K562 (cell line): ENCODE measurements around the gene KCNMB2. TPM values are rescaled to one million over a fixed set of nuclear protein-coding genes. Genes with fewer than 3 reads are reported as not detected.

Experiments
- ATAC-seq: fragments of 200-7000 bp; cut with Tn5 transposase; 3 replicates; pipeline ENCODE4 v1.9.1; 2020; ENCODE audit warnings: moderate library complexity
- BruUV-seq: library from RNA; stranded (reverse); fragments of 400-500 nt; replicated peaks from 2 replicates; lab custom pipeline; 2021; lab: Mats Ljungman, UMichigan
- CTCF ChIA-PET: fragments of 300-600 bp; formaldehyde crosslinking; extraction: SDS; loops from one replicate; lab custom pipeline; 2021; ENCODE audit warnings: low intra/inter-chr PET ratio; lab: Yijun Ruan, JAX
- POLR2A ChIA-PET: fragments of 300-600, 350-650 bp; sonication (Branson Sonifier 250); formaldehyde crosslinking; extraction: SDS; loops from one replicate; lab custom pipeline; 2021; ENCODE audit warnings: antibody characterized with exemption, inconsistent platforms; lab: Yijun Ruan, JAX
- DNase-seq, 4 experiments: peaks; one replicate each; pipeline versions ENCODE4 v3.0.0 to v3.0.0-alpha.2; 2011 to 2018; ENCODE audit warnings: low spot score in 3 of 4, mixed read lengths in 3 of 4; ENCODE audit errors: extremely low read depth in 1 of 4
- FAIRE-seq: peaks from 2 replicates; lab custom pipeline; 2011; peaks lifted over from hg19 to GRCh38; lab: Jason Lieb, UNC
- H2AFZ ChIP-seq: 2 replicates; pipeline ENCODE4 v1.6.0; 2011; ENCODE audit warnings: low read depth, low read length, control low read depth, inconsistent platforms
- H3K27ac ChIP-seq: fragments of 200-600 bp; 3 replicates; pipeline ENCODE4 v1.8.0; 2011; ENCODE audit warnings: low read depth, mild to moderate bottlenecking, control low read depth, inconsistent platforms, low read length, moderate library complexity, mixed read lengths; ENCODE audit errors: extremely low read depth
- H3K27me3 ChIP-seq, 2 experiments: fragments of 300-600 bp in 1 of 2; 2 replicates in 1 of 2; 3 replicates in 1 of 2; pipeline versions ENCODE4 v1.6.0 to v1.8.0; 2011; ENCODE audit warnings: inconsistent platforms in 2 of 2, low read length in 2 of 2, mild to moderate bottlenecking in 1 of 2, mixed read lengths in 1 of 2, moderate library complexity in 1 of 2; ENCODE audit not compliant: control insufficient read depth in 2 of 2, insufficient read depth in 2 of 2
- H3K36me3 ChIP-seq: fragments of 300-600 bp; 3 replicates; pipeline ENCODE4 v1.8.0; 2011; ENCODE audit warnings: mild to moderate bottlenecking, low read length, inconsistent platforms; ENCODE audit not compliant: control insufficient read depth, insufficient read depth
- H3K4me1 ChIP-seq, 2 experiments: fragments of 200-600 bp in 1 of 2; replicated peaks in 1 of 2; 2 replicates in 1 of 2; 3 replicates in 1 of 2; pipeline versions ENCODE4 v1.5.1 to v1.8.0; 2011; ENCODE audit warnings: inconsistent platforms in 2 of 2, low read length in 2 of 2, mild to moderate bottlenecking in 1 of 2, mixed read lengths in 1 of 2, moderate library complexity in 1 of 2; ENCODE audit not compliant: control insufficient read depth in 2 of 2, insufficient read depth in 2 of 2
- H3K4me2 ChIP-seq: 2 replicates; pipeline ENCODE4 v1.6.1; 2011; ENCODE audit warnings: low read length, control low read depth, inconsistent platforms, mixed read lengths; ENCODE audit not compliant: insufficient read depth
- H3K4me3 ChIP-seq: fragments of 200-600 bp; sonication (generic), shearing (Covaris generic); 2 replicates; pipeline ENCODE4 v1.5.1; 2016; ENCODE audit warnings: control low read depth, inconsistent platforms
- H3K79me2 ChIP-seq: fragments of 200-600 bp; 3 replicates; pipeline ENCODE4 v1.8.0; 2011; ENCODE audit warnings: low read length, inconsistent platforms; ENCODE audit not compliant: control insufficient read depth, insufficient read depth
- H3K9ac ChIP-seq, 2 experiments: 2 replicates each; pipeline versions ENCODE4 v1.6.0 to v1.6.1; 2011; ENCODE audit warnings: low read depth in 2 of 2, low read length in 2 of 2, control low read depth in 1 of 2, inconsistent platforms in 1 of 2, mild to moderate bottlenecking in 1 of 2, mixed read lengths in 1 of 2; ENCODE audit not compliant: insufficient read depth in 1 of 2
- H3K9me1 ChIP-seq: one replicate; pipeline ENCODE4 v1.6.0; 2011; ENCODE audit warnings: inconsistent platforms, mild to moderate bottlenecking, low read length, moderate library complexity; ENCODE audit not compliant: control insufficient read depth, insufficient read depth
- H3K9me3 ChIP-seq: replicated peaks from 2 replicates; pipeline ENCODE4 v1.5.1; 2011; ENCODE audit warnings: low read depth, low read length, inconsistent platforms; ENCODE audit not compliant: control insufficient read depth, insufficient read depth
- H4K20me1 ChIP-seq: replicated peaks from 2 replicates; pipeline ENCODE4 v1.6.1; 2011; ENCODE audit warnings: low read length, inconsistent platforms, mixed read lengths; ENCODE audit not compliant: control insufficient read depth, insufficient read depth
- CHCHD3 ChIP-seq: fragments of 250-450 bp; sonication (Bioruptor Pico); IDR thresholded peaks from 2 replicates; pipeline ENCODE4 v2.1.2; 2022; ENCODE audit warnings: mild to moderate bottlenecking
- COPS2 ChIP-seq: fragments of 450-650 bp; conservative IDR thresholded peaks from 2 replicates; pipeline ENCODE4 v1.6.1; 2016; ENCODE audit warnings: mild to moderate bottlenecking, moderate library complexity
- EHMT2 ChIP-seq: fragments of 450-650 bp; IDR thresholded peaks from 2 replicates; pipeline ENCODE4 v1.6.1; 2018; ENCODE audit warnings: antibody characterized with exemption
- GTF2A2 ChIP-seq: IDR thresholded peaks from 2 replicates; pipeline ENCODE4 v1.6.1; 2016; ENCODE audit warnings: mild to moderate bottlenecking, missing genetic modification characterization, missing compliant biosample characterization
- HNRNPUL1 ChIP-seq: fragments of 200-400 bp; formaldehyde crosslinking; IDR thresholded peaks from 2 replicates; pipeline ENCODE4 v1.6.1; 2017; ENCODE audit warnings: low read length
- KDM5B ChIP-seq: fragments of 200-600 bp; sonication (generic); IDR thresholded peaks from 2 replicates; pipeline ENCODE4 v1.6.1; 2012; ENCODE audit warnings: low read depth, mild to moderate bottlenecking, moderate library complexity, low read length, control low read depth, inconsistent platforms; ENCODE audit not compliant: insufficient replicate concordance
- NEUROD1 ChIP-seq: fragments of 150-350 bp; IDR thresholded peaks from 2 replicates; pipeline ENCODE4 v1.6.1; 2014; ENCODE audit warnings: borderline replicate concordance, low read length, low read depth; ENCODE audit not compliant: partially characterized antibody
- NONO ChIP-seq, 2 experiments: fragments of 200-400 bp in 1 of 2; fragments of 450-650 bp in 1 of 2; formaldehyde crosslinking in 1 of 2; IDR thresholded peaks; 2 replicates each; pipeline ENCODE4 v1.6.1; 2017; ENCODE audit warnings: low read depth in 2 of 2, mild to moderate bottlenecking in 2 of 2, moderate library complexity in 2 of 2, low read length in 1 of 2
- NR3C1 ChIP-seq: sonication (generic); formaldehyde crosslinking; IDR thresholded peaks from 2 replicates; pipeline ENCODE4 v1.8.1; 2022; ENCODE audit warnings: missing genetic modification reagents
- RAD21 ChIP-seq, 2 experiments: fragments of 250-450 bp in 1 of 2; fragments of 450-650 bp in 1 of 2; sonication (Bioruptor Pico) in 1 of 2; formaldehyde crosslinking in 1 of 2; IDR thresholded peaks in 1 of 2; conservative IDR thresholded peaks in 1 of 2; 2 replicates each; pipeline versions ENCODE4 v1.4.0 to v1.8.0; 2020 to 2022; ENCODE audit warnings: mild to moderate bottlenecking in 2 of 2, moderate library complexity in 1 of 2
- ZNF232 ChIP-seq: sonication (generic); formaldehyde crosslinking; IDR thresholded peaks from 2 replicates; pipeline ENCODE4 v1.8.0; 2022; ENCODE audit warnings: mild to moderate bottlenecking, missing genetic modification reagents
- WGBS: fragments of 100-300 bp; shearing (Covaris generic); methylation state at CpG from one replicate; pipeline ENCODE4 v1.1.6; 2016; ENCODE audit warnings: low coverage, mixed read lengths; ENCODE audit not compliant: insufficient coverage; ENCODE audit errors: missing lambda C conversion rate; 5-methylcytosine and 5-hydroxymethylcytosine counted together
- in situ Hi-C: fragments of 300-500 bp; cut with MboI; formaldehyde crosslinking; loops from 4 replicates; pipeline ENCODE4 v1.15.0; 2018; ENCODE audit warnings: inconsistent platforms, mixed read lengths
- intact Hi-C: fragments of 100-400 bp; cut with micrococcal nuclease; formaldehyde crosslinking; loops from 2 replicates; pipeline ENCODE4 v1.14.2; 2022
- polyA plus RNA-seq, 8 experiments: library from polyadenylated mRNA; depleted of rRNA in 4 of 8; stranded (reverse) in 5 of 8; unstranded in 3 of 8; fragments of >200 nt; fragmentation: Nextera tagmentation in 2 of 8; fragmentation: Illumina TruSeq in 1 of 8; extraction: Ambion mirVana in 2 of 8; extraction: Trizol in 1 of 8; gene quantifications; 2 replicates each; pipeline versions ENCODE4 v1.2.1 to v1.2.3, GENCODE V29; 2011 to 2014; ENCODE audit warnings: inconsistent platforms in 1 of 8, missing spikeins in 1 of 8
- total RNA-seq, 7 experiments: library from RNA; depleted of rRNA in 6 of 7; stranded (reverse); fragments of >200 nt in 6 of 7; fragmentation: Illumina TruSeq in 2 of 7; extraction: Trizol in 2 of 7; gene quantifications; 2 replicates each; pipeline versions ENCODE4 v1.2.1 to v1.2.3, GENCODE V29; 2011 to 2021; ENCODE audit warnings: low replicate concordance in 1 of 7

The KCNMB2 gene
- total and polyA plus RNA-seq, 9 of the 15 experiments (the other 6 are each of a cell fraction or from before 2014, with no cell fraction given), result 0.04 to 0.15 TPM; not detected in 7

DNA sequence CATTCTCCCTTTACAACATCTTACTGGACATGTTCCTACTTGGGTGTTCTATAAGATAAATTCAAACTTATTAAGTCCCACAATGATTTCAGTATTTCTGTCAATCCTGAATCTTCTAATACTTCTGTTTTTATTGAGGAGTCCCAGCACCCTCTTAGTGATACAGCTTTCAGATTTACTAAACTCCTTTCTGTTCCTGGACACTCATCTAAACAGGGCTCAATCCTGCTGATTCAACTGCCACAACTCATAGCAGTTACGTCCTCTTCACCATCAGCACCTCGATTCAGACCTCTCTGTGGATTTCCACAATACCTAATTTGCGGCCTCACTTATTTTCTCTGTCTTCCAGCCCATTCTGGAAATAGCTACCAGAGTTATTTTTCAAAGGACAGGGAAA, 101.6 kb downstream of the KCNMB2 start:
- POLR2A ChIA-PET, result no interaction called here
- ATAC-seq, result no peak
- Histone ChIP-seq H3K79me2 (no peaks in the 10 kb centered on the region), H3K9ac (no peak overlapping the region), H3K36me3 (no peaks in the 10 kb centered on the region), H4K20me1 (no peaks in the 10 kb centered on the region), H3K4me1 (no peaks in the 10 kb centered on the region), H3K9me1 (no peaks in the 10 kb centered on the region), H3K9me3 (no peaks in the 10 kb centered on the region)
- no TSS peak for BruUV-seq
- TF ChIP-seq RAD21 (CRISPR knock-in tag; conservative IDR thresholded peaks at IDR 0.05 in 1 of 2, IDR thresholded peaks at IDR 0.05 in 1 of 2), result no peak
- TF ChIP-seq EHMT2, result no peak
- no peak for TF ChIP-seq NONO (IDR thresholded peaks at IDR 0.05; ENCODE audit: low read depth in 2 of 2, low read length in 1 of 2)
- TF ChIP-seq CHCHD3, result no peak
- TF ChIP-seq COPS2, result no peak
- no peak for TF ChIP-seq KDM5B
- no peak for TF ChIP-seq NEUROD1
- TF ChIP-seq HNRNPUL1, result no peak
- TF ChIP-seq ZNF232 (CRISPR knock-in tag), result no peak
- no peak for TF ChIP-seq GTF2A2 (tag)
- no peak for TF ChIP-seq NR3C1 (CRISPR knock-in tag)
- TF ChIP-seq, all 486 proteins: peak for 0
- CTCF ChIA-PET, result no interaction called here
- 4% methylated on average over 3 of the region's 3 CpGs for WGBS
- Histone ChIP-seq H3K4me2 (no peak overlapping the region), H3K27me3 (no peaks in the 10 kb centered on the region), H2AFZ (no peak overlapping the region), H3K27ac (no peak overlapping the region), H3K4me3 (no peak overlapping the region)
- intact Hi-C loops (no loop called here), in situ Hi-C loops (no loop called here)
- FAIRE-seq (no peak), DNase-seq (no peak)
